ENCODE data around the gene ZNF862.

Gene ZNF862

GRCh38 chr7:149867762-149868622 lies 29.8 kb downstream of the ZNF862 start:
- no peak for DNase-seq

DNA sequence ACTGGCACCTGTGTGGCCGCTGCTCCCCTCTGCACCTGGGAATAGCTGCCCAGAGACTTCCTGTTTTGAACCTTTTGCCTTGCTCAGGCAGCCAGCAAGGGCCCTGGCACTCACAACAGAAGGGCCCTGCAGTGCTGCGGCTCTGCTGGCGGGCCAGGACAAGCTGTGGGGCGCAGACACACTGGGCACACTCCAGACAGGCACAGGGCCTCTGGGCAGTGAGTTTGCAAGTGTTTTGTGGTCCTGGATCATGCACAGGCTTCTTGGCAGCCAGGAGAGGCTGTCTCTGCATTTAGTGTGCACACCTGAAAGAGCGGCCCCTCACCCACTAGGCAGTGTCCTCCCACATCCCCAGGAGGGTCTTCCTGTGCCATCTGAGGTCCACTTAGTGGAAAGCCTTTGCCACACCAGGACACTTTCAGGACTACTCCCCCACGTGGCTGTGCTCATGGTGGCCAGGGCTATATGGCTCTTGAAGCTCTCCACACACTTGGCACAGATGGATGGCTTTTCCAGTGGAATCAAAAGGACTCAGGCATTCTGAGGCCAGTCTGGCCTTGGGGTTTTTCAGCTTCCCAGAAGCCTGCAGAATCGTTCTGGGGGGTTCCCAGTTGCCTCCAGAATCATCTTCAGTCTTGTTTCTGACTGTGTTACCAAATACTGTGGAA lies 30.6 kb downstream of the ZNF862 start:
- no peak for DNase-seq

GRCh38 chr7:149869291-149869650 lies 31.1 kb downstream of the ZNF862 start:
- DNase-seq, result no peak

GRCh38 chr7:149869867-149870266 lies 31.7 kb downstream of the ZNF862 start:
- no peak for DNase-seq

DNA sequence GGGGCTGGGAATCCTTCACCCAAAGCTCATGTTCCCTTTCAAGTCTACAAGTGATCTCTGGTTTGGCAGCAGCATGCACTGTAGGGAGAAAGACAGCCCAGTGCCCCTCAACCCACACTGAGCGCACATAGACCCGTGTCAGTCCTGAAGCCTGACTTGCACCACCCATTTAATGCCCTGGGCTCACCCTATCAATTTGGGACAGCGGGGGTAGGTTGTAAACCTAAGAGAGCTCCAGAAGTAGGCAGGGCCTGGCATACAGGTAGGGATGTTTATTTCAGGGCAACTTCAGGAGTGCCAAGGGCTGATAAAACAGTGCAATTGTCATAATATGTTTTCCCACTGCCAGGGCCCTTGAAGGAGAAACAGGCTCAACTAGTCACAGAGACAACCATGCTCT lies 32.1 kb downstream of the ZNF862 start:
- no peak for DNase-seq

DNA sequence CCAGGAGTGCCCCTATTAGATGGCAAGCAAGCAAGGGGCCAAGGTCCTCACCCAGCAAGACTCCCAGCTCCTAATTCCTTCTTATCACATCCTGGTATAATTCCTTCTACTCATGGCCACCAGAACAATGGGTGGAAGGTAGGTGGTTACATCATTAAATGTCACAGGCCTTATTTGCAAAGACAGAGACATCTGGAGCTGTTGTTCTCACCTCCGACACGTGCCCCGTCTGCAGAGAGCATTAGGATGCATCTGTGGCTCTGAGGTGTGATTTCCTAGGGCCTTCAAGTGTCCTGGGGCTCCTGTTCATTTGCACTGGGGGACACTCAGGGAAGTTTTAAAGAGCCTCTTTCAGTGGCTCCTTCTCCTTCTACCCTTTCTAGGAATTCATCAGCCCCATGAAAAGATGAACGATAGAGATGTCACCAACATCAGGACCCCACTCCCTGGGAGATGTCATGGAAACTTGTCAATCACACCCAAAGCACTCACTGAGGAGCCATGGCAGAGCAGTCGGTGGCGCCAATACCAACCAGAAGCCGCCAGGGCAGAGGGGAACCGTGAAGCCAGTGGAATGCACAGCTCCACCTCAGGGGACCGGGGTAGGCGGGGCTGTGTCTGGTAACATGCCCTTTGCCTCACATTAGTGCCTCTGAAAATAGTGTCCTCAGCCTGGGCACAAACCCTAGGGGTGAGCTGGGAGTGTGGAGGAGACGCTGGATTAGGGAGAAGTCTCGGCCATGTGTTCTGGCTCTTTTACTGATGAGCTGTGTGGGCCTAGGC lies 32.7 kb downstream of the ZNF862 start:
- no peak for DNase-seq

GRCh38 chr7:149871576-149871975 lies 33.4 kb downstream of the ZNF862 start:
- DNase-seq, result no peak

DNA sequence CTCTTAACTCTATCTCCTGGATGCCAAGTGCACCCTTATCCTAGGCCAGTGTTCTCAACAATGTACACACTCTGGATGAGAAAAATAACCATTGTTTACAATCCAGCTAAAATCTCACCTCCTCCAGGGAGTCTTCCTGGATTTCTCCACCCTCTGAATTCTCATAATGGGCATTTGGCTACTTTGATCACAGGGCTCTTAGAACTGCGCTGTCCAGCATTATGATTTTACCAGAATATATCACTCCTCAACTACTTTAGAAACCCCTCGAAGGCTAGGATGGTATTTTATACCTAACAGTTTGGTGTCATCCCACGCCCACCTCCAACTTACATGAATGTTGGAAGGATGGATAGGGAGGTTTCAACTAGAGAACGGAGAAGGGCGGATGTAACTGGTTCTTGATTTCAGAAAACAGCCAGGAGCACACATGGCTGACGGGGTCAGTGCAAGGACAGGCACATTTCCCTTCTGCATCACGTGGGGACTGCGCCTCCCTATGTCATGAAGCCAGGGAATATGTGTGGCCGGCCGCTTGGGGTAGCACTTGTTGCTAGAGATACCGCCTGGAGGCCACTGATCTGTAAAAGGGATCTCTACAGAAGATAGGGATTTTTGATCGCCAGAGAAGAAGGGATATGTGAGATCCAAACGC lies 34.4 kb downstream of the ZNF862 start:
- peak; percentile 76 for DNase-seq

DNA sequence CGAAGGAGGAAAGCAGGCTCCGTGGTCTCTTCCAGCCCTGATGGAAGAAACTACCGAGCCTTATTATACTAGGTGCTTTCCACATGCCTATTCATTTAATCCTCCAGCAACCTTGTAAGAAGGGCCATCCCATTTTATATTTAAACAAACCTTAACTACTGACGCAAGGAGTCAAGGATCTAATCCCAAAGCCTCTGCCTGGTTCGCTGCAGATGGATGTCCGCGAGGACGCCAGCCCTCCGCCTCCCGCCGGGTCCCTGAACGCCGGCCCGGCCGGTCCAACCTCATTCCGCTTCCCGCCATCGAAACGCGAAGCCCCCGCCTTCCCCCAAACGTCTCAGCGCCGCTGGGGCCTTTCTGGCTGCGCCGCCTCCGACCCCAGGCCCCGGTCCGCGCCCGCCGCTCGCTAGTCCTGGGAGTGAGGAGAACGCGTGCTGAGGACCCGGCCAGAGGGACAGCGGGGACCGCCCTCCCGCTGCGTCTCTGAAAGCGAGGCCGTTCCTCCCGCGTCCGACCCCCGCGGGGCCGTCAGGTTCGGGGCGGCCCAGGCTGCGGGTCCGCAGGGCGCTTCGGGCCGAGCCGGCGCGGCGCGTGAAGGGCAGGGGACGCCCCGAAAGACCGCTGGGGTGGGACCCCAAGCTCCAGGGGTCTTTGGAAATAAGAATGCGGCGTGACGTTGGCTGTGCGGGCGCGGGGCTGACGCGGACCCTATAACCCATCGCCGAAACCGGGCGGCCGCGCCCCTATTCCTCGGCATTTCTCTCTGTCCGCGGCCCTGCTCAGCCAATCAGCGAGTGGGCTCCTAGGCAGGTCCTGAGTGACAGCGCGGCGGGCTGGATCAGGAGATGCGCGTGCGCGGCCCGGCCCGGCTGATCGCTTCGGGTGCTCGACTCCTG lies 35.1 kb downstream of the ZNF862 start, which contains the start of gene ATP6V0E2:
TSS of gene ATP6V0E2 (plus strand) at position 896 of the 896 bp plus-strand sequence. CDS start 97 bp downstream, outside the sequence.
- peak; percentile 95 for DNase-seq

DNA sequence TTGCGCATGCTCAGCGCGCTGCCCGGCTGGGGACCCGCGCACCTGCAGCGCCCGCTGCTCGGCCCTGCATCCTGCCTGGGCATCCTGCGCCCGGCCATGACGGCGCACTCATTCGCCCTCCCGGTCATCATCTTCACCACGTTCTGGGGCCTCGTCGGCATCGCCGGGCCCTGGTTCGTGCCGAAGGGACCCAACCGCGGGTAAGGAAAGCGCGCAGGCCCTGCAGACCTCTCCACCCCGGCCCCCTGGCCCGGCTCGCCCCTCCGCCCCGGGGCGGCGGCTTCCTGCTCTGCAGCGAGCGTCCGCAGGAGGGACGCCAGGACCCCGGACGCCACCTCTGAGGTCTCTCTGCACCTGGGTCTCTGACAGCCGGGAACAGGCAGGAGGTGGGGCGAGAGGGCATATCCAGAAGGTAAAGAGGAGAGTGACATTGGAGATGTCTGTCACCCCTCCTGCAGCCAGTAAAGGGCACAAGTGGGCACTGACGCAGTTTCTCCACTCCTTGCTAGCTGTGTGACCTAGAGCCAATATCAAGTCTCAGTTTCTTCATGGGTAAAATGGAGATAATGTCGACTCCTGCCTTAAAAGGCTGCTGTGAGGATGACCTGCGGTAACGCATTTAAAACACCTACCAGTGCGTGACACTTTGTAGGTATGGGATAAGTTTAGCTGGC lies 35.9 kb downstream of the ZNF862 start:
- DNase-seq, result peak; percentile 38

- no peak for DNase-seq
These were observed 36.5 kb downstream of the ZNF862 start for GRCh38 chr7:149874644-149875028.

DNA sequence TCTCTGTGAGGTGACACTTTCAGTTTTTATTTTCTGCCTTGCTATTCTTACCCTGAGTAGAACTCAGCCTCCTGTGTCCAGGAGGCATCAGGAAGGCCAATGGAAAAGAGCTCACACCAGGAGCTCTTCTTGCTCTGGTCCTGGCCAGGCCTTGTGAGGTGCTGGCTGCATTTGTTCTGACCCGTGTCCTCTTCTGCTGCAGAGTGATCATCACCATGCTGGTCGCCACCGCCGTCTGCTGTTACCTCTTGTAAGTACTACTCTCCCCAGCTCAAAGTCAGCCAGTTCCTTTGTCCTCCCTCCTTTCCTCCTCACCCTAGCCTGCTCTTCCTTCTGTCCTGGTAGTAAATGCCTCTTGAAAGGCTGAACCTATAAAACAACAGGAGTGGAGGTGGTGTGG lies 37.2 kb downstream of the ZNF862 start:
- no peak for DNase-seq

DNA sequence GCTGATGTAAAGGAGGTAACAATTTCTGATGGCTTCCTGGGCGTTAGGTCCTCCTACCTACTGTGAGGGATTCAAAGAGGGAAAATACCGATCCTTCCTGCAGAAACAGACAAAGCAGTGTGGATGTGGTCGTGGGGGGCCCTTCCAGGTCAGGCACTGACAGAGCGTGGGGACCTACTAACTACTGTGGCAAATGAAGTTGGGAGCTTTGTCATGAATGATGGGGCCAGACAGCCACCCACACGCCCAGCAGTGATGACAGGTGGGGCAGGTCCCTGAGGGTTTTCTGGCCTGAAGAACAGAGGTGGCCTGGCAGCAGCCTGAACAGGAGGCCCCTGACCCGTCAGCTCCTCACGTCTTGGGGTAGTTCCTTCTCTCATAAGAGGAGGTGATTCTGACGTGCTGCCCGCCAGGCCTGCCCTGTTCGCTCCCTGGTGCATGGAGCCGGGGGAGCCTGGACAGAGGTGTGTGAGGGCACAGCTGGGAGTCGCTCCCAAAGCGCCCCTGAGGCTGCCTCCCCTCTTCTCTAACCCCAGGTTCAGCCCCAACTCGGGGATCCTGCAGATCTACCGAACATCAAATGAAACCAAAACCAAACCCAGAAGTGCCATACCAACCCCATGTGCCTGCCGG lies 39.8 kb downstream of the ZNF862 start:
- DNase-seq, result no peak

DNA sequence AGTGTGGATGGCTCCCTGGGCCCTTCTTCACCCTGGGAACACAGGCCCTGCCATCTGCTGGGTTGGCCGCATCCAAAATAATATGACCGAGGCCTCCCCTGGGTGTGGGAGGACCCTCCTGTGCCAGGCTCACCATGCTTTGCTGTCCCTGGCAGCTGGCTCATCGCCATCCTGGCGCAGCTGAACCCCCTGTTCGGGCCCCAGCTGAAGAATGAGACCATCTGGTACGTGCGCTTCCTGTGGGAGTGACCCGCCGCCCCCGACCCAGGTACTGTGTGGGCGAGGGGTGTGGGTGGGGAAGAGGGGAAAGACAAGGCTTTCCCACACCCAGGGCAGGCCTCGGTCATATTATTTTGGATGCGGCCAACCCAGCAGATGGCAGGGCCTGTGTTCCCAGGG lies 40.3 kb downstream of the ZNF862 start:
- no peak for DNase-seq

DNA sequence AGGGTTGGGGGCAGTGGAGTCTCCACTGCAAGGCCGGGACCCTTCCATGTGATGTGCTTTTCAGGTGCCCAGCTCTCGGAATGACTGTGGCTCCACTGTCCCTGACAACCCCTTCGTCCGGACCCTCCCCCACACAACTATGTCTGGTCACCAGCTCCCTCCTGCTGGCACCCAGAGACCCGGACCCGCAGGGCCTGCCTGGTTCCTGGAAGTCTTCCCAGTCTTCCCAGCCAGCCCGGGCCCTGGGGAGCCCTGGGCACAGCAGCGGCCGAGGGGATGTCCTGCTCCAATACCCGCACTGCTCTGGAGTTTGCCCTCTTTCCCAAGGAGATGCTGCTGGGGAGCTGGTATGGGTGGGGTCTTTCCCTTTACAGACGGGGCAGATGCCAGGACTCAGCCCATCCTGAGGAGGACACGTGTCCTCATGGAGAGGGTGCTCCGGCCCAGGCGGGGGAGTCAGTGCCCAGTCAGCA lies 41.1 kb downstream of the ZNF862 start:
- DNase-seq, result no peak

DNA sequence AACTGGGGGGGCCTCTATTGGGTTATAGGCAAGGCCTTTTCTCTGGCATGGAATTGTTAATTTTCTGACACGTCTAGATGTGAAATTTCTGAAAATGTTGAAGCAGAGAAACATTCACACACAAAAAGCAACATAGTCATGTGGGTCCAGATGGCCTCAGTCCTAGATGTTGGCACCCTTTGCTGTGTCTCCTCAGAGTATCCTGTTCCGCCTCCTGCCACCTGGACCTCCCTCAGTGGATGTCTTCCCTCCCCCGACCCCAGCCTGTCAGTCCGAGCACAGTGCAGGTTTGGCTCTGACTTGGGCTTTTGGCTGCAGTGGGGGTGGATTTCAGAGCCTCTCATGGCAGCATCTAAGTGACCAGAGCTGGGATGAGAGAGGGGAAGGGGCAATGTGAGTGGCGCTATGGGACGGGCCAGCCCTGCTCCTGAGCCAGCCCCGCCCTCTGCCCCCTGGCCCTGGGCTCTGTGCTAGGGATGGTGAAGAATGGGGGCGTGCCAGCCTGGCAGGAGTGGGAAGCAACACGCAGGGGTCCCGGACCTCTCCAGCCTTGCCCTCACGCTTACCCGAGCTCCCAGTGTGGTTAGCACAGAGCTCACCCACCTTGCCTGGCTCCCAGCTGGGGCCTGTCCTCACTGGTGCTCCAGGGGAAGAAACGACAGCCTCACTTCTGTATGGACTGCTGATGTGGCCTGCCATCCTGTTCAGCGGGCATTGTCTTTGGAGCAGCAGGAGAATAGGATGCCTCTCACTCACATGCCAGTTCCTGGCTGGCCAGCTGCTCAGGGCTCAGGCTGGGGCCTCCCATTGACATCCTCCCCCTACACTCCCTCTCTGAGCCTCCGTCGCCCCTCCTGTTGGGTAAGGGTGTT lies 41.8 kb downstream of the ZNF862 start:
- DNase-seq, result no peak

GRCh38 chr7:149880638-149881311 lies 42.6 kb downstream of the ZNF862 start:
- DNase-seq, result no peak

- DNase-seq, result no peak
These were observed 43.4 kb downstream of the ZNF862 start for GRCh38 chr7:149881328-149882247.

Data from NCI-H1105 treated with DMSO at 0.1 percent for 48 hours (cell line).